Measurements from ENCODE around the gene B4GALT2.

DNA sequence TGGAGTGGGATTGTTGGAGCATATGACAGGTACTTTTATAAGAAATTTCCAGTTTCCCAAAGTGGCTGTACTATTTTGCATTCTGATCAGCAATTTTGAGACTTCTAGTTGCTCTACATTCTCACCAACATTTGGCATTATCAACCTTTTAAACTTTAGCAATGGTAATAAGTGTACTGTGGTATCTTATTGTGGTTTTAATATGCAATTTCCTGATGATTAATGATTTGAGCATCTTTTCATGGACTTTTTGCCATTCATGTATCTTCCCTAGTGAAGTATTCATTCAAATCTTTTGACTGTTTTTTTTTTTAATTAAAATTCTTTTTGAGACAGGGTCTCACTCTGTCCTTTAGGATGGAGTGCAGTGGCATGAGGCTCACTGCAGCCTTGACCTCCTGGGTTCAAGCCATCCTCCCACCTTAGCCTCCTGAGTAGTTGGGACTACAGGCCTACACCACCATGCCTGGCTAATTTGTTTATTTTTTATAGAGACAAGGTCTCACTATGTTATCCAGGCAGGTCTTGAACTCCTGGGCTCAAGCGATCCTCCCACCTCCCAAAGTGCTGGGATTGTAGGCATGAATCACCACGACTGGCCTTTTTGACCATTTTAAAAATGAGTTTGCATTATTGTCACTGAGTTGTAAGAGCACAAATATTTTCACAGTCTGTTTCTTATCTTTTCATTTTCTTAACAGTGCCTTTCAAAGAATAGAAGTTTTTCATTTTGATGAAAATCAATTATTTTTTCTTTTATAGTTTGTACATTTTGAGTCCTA lies 60.1 kb downstream of the B4GALT2 start:
- TF ChIP-seq POLR2A (IDR thresholded peaks at IDR 0.05; ENCODE audit: low read depth, low read length) = no peak
- TF ChIP-seq TAF1 (IDR thresholded peaks at IDR 0.05; ENCODE audit: low read depth, low read length) = no peak
- no peak for TF ChIP-seq POLR2AphosphoS5 (IDR thresholded peaks at IDR 0.05; ENCODE audit: low read depth, low read length)
- TF ChIP-seq SPI1 (IDR thresholded peaks at IDR 0.05; ENCODE audit: low read depth, low read length) = no peak
- no peak for TF ChIP-seq PAX5 (IDR thresholded peaks at IDR 0.05; ENCODE audit: insufficient read depth, low read length, severe bottlenecking)
